ENCODE data around the gene SLC35B3. TPM values are rescaled to one million over a fixed set of nuclear protein-coding genes. Genes with fewer than 3 reads are reported as not detected.

The SLC35B3 gene
- total RNA-seq (2022) (38.7 and 41.3 TPM in 2 replicates), Bru-seq, nascent RNA (percentile 97 among the genes with signal in this experiment), BruChase-seq, experiment 1, labeled RNA remaining after a 2-hour chase (percentile 94 among the genes with signal in this experiment), BruChase-seq, experiment 2, labeled RNA remaining after a 6-hour chase (percentile 91 among the genes with signal in this experiment)
- long read RNA-seq, transcript SLC35B3-202 (11 exons, 1,973 nt) = major isoform, 48 of 148 reads
- long read RNA-seq, transcript SLC35B3-204 (10 exons, 1,911 nt) = minor isoform, 7 of 148 reads
- long read RNA-seq, partial matches to known transcripts = 22 of 148 reads
- long read RNA-seq, other reads (novel, unspliced or antisense) = 70 of 148 reads

DNA sequence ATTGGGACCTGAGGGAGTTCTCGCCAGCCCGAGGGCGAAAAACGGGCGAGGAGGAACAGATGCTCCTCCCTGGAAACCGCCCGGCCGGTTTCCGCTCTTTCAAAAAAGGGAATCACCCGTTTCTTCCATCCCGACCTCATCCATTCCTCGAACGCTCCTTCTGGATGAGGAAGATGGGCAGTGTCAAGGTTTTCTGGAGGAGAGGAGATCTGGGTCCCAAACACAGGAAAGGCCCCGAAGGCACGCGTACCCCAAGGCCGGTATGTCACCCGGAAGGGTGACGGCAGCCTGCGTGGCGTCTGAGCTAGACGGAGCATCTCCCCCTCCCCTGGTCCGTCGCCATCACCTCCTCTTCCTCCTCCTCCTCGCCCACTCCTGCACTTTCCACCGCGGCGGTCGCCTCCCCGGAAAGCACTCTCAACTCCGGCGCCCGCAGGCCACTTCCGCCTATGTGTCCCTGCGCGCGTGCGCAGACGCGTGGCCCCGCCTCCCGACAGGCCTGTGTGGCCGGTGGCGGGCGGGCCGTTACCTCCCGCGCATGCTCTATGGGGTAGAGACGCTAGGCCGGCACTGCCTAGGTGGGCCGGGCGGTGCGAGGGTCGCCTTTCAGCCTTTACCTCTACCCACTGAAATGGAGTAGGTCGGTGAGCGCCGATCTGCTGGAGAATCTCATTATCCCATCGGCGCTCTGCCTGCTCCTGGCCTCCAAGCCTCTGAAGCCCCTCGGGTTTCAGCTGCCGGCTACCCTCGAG lies at the start of gene SLC35B3:
Gene SLC35B3 (minus strand): TSS at position 453 of the 752 bp plus-strand sequence.
- Mint-ChIP-seq H3K27ac (ENCODE audit: unreplicated experiment) (peak within 1 kb of the TSS; percentile 89), H3K4me3 (ENCODE audit: unreplicated experiment) (peak within 1 kb of the TSS; percentile 90), H3K27me3 (ENCODE audit: insufficient read depth, unreplicated experiment) (no peaks in the 10 kb centered on the region), H3K9me3 (ENCODE audit: unreplicated experiment) (no peaks in the 10 kb centered on the region), H3K36me3 (ENCODE audit: insufficient read depth, unreplicated experiment) (peaks cover 36% of the 10 kb centered on the region), H3K4me1 (ENCODE audit: low read depth, unreplicated experiment) (peaks cover 48% of the 10 kb centered on the region)
- CTCF ChIA-PET = no interaction called here
- Histone ChIP-seq H3K4me1 (peaks cover 49% of the 10 kb centered on the region), H3K4me3 (ENCODE audit: low read depth, low read length) (peak within 1 kb of the TSS; percentile 100), H3K27me3 (replicated peaks; ENCODE audit: control insufficient read depth, insufficient read depth, low read length) (no peaks in the 10 kb centered on the region), H3K36me3 (ENCODE audit: control insufficient read depth, insufficient read depth, low read length) (no peaks in the 10 kb centered on the region; the same call in 1 of the 2 replicates), H3K9me3 (no peaks in the 10 kb centered on the region)
- no peak for TF ChIP-seq CTCF (IDR thresholded peaks at IDR 0.05; ENCODE audit: insufficient read depth in 1 of 2, low read depth in 1 of 2, low read length in 1 of 2, severe bottlenecking in 1 of 2, unreplicated experiment in 1 of 2)
- BruUV-seq (replicated peaks) = TSS peak; percentile 51
- intact Hi-C loops (cut with micrococcal nuclease; ENCODE audit: unreplicated experiment) = loop anchor here (1.0 kb wide), 1 partner anchor 11 kb away; no protein-coding TSS in a partner anchor
- POLR2A ChIA-PET = interaction anchor here (0.5 kb wide), 1 partner anchor 48 kb away, joined by 4 read pairs; no protein-coding TSS in a partner anchor
- DNase-seq = peak; percentile 94 to 98

GRCh38 chr6:8483650-8484049 lies 48.3 kb upstream of the SLC35B3 start:
- intact Hi-C loops (cut with micrococcal nuclease; ENCODE audit: unreplicated experiment) = no loop called here
- H3K4me1 Mint-ChIP-seq (ENCODE audit: low read depth, unreplicated experiment) = peaks cover 40% of the 10 kb centered on the region
- DNase-seq = no peak
- H3K9me3 Mint-ChIP-seq (ENCODE audit: unreplicated experiment) = peaks cover 11% of the 10 kb centered on the region
- Histone ChIP-seq H3K9me3 (peaks cover 6% of the 10 kb centered on the region; the same call in 1 of the 2 replicates), H3K4me1 (peaks cover 44% of the 10 kb centered on the region), H3K36me3 (ENCODE audit: control insufficient read depth, insufficient read depth, low read length) (no peaks in the 10 kb centered on the region), H3K27me3 (replicated peaks; ENCODE audit: control insufficient read depth, insufficient read depth, low read length) (no peaks in the 10 kb centered on the region), H3K4me3 (ENCODE audit: low read depth, low read length) (no peak overlapping the region)
- POLR2A ChIA-PET = interaction anchor here (0.7 kb wide), 1 partner anchor 48 kb away, joined by 4 read pairs; the partner anchor contains the start of gene SLC35B3
- H3K27me3 Mint-ChIP-seq (ENCODE audit: insufficient read depth, unreplicated experiment) = no peaks in the 10 kb centered on the region
- CTCF ChIA-PET = no interaction called here
- H3K27ac Mint-ChIP-seq (ENCODE audit: unreplicated experiment) = peak overlapping the region; percentile 37
- no TSS peak for BruUV-seq (replicated peaks)
- H3K36me3 Mint-ChIP-seq (ENCODE audit: insufficient read depth, unreplicated experiment) = peaks cover 14% of the 10 kb centered on the region
- peak overlapping the region; percentile 11 for H3K4me3 Mint-ChIP-seq (ENCODE audit: unreplicated experiment)
- TF ChIP-seq CTCF (IDR thresholded peaks at IDR 0.05; ENCODE audit: insufficient read depth in 1 of 2, low read depth in 1 of 2, low read length in 1 of 2, severe bottlenecking in 1 of 2, unreplicated experiment in 1 of 2) = no peak

DNA sequence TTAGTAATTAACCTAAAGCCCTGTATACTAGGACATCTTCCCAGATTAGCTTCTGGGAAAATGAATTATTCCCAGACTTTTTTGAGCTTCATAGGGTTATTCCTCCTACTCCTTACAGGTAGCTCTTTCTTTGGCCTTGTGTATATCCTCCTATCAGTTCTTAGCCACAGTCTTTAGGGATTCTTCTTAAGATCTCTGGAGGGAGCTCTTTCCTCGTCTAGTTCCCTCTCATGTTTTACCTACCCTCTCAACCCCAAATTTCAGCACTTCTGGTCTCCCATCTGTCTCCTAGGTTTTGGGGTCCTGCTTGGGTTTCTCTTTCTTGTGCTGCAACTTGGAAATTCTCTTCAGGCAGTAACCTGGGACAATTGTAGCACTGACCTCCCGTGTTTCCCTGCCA lies 46.4 kb upstream of the SLC35B3 start:
- Histone ChIP-seq H3K4me1 (peaks cover 47% of the 10 kb centered on the region), H3K27me3 (replicated peaks; ENCODE audit: control insufficient read depth, insufficient read depth, low read length) (no peaks in the 10 kb centered on the region), H3K36me3 (ENCODE audit: control insufficient read depth, insufficient read depth, low read length) (no peaks in the 10 kb centered on the region), H3K4me3 (ENCODE audit: low read depth, low read length) (no peak overlapping the region), H3K9me3 (0 out of 2 replicates have a peak, but pooled peaks cover 6% of the 10 kb centered on the region)
- peaks cover 11% of the 10 kb centered on the region for H3K9me3 Mint-ChIP-seq (ENCODE audit: unreplicated experiment)
- no TSS peak for BruUV-seq (replicated peaks)
- no peak overlapping the region for H3K4me3 Mint-ChIP-seq (ENCODE audit: unreplicated experiment)
- CTCF ChIA-PET = no interaction called here
- DNase-seq = no peak
- peaks cover 14% of the 10 kb centered on the region for H3K36me3 Mint-ChIP-seq (ENCODE audit: insufficient read depth, unreplicated experiment)
- TF ChIP-seq CTCF (IDR thresholded peaks at IDR 0.05; ENCODE audit: insufficient read depth in 1 of 2, low read depth in 1 of 2, low read length in 1 of 2, severe bottlenecking in 1 of 2, unreplicated experiment in 1 of 2) = no peak
- no peaks in the 10 kb centered on the region for H3K27me3 Mint-ChIP-seq (ENCODE audit: insufficient read depth, unreplicated experiment)
- intact Hi-C loops (cut with micrococcal nuclease; ENCODE audit: unreplicated experiment) = no loop called here
- peak overlapping the region; percentile 60 for H3K27ac Mint-ChIP-seq (ENCODE audit: unreplicated experiment)
- H3K4me1 Mint-ChIP-seq (ENCODE audit: low read depth, unreplicated experiment) = peaks cover 40% of the 10 kb centered on the region
- POLR2A ChIA-PET = no interaction called here
